ENCODE results near the gene AP1S3.

DNA sequence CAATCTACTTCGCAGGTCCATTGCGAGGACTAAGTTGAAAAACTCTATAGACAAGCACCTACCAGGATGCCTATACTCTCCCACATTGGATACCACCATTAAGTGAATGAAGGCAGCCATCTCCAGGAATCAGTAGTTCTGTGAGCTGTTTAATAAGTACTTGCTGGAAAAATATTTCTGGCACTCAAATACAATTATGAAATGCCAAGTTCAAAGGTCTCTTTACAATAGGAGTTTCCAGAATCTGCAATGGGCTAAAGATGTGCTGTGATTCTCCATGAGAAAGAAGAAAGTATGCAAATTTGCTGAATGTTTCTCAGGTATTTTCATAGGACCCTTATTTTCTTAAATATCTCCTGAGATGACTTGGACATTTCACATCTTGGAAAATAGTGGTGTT is 103.0 kb downstream of the AP1S3 start:
- TF ChIP-seq, protein P1, sequence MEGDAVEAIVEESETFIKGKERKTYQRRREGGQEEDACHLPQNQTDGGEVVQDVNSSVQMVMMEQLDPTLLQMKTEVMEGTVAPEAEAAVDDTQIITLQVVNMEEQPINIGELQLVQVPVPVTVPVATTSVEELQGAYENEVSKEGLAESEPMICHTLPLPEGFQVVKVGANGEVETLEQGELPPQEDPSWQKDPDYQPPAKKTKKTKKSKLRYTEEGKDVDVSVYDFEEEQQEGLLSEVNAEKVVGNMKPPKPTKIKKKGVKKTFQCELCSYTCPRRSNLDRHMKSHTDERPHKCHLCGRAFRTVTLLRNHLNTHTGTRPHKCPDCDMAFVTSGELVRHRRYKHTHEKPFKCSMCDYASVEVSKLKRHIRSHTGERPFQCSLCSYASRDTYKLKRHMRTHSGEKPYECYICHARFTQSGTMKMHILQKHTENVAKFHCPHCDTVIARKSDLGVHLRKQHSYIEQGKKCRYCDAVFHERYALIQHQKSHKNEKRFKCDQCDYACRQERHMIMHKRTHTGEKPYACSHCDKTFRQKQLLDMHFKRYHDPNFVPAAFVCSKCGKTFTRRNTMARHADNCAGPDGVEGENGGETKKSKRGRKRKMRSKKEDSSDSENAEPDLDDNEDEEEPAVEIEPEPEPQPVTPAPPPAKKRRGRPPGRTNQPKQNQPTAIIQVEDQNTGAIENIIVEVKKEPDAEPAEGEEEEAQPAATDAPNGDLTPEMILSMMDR (IDR thresholded peaks at IDR 0.05; ENCODE audit: extremely low read depth in 1 of 2, insufficient read depth in 1 of 2, low read depth in 1 of 2, low read length in 2 of 2): no peak
- TF ChIP-seq EZH2 (IDR thresholded peaks at IDR 0.05; ENCODE audit: borderline replicate concordance, low read depth, low read length, severe bottlenecking) (no peak), POLR2AphosphoS5 (IDR thresholded peaks at IDR 0.05; ENCODE audit: insufficient read depth, low read depth, low read length) (no peak), POLR2A (IDR thresholded peaks at IDR 0.05; ENCODE audit: low read depth, low read length) (no peak), FOS (IDR thresholded peaks at IDR 0.05; ENCODE audit: borderline replicate concordance, insufficient read depth, low read length) (no peak), MYC (IDR thresholded peaks at IDR 0.05; ENCODE audit: low read depth, low read length) (no peak), JUN (IDR thresholded peaks at IDR 0.05; ENCODE audit: borderline replicate concordance, insufficient read depth, insufficient read length, low read depth) (no peak)
- TF ChIP-seq, protein P2, sequence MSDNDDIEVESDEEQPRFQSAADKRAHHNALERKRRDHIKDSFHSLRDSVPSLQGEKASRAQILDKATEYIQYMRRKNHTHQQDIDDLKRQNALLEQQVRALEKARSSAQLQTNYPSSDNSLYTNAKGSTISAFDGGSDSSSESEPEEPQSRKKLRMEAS (IDR thresholded peaks at IDR 0.05; ENCODE audit: insufficient read depth, insufficient read length): no peak
